ENCODE data around the gene ASTL.

Gene ASTL

GRCh38 chr2:96115631-96116423, 22.5 kb downstream of the ASTL start:
- TF ChIP-seq ISL1 (CRISPR knock-in tag; IDR thresholded peaks at IDR 0.05) (no peak), TOX (CRISPR knock-in tag; IDR thresholded peaks at IDR 0.05; ENCODE audit: borderline replicate concordance) (no peak), CSDC2 (CRISPR knock-in tag; IDR thresholded peaks at IDR 0.05) (no peak), GLIS3 (CRISPR knock-in tag; IDR thresholded peaks at IDR 0.05) (no peak), ARNTL (CRISPR knock-in tag; IDR thresholded peaks at IDR 0.05; ENCODE audit: borderline replicate concordance, low read depth) (no peak), ZNF8 (CRISPR knock-in tag; IDR thresholded peaks at IDR 0.05) (no peak), ZC3H10 (CRISPR knock-in tag; IDR thresholded peaks at IDR 0.05) (no peak), ZFP30 (CRISPR knock-in tag; IDR thresholded peaks at IDR 0.05) (no peak), ZNF70 (CRISPR knock-in tag; IDR thresholded peaks at IDR 0.05) (no peak), ESRRG (CRISPR knock-in tag; IDR thresholded peaks at IDR 0.05) (no peak), RARB (CRISPR knock-in tag; IDR thresholded peaks at IDR 0.05) (no peak)
- TF ChIP-seq, protein P1, sequence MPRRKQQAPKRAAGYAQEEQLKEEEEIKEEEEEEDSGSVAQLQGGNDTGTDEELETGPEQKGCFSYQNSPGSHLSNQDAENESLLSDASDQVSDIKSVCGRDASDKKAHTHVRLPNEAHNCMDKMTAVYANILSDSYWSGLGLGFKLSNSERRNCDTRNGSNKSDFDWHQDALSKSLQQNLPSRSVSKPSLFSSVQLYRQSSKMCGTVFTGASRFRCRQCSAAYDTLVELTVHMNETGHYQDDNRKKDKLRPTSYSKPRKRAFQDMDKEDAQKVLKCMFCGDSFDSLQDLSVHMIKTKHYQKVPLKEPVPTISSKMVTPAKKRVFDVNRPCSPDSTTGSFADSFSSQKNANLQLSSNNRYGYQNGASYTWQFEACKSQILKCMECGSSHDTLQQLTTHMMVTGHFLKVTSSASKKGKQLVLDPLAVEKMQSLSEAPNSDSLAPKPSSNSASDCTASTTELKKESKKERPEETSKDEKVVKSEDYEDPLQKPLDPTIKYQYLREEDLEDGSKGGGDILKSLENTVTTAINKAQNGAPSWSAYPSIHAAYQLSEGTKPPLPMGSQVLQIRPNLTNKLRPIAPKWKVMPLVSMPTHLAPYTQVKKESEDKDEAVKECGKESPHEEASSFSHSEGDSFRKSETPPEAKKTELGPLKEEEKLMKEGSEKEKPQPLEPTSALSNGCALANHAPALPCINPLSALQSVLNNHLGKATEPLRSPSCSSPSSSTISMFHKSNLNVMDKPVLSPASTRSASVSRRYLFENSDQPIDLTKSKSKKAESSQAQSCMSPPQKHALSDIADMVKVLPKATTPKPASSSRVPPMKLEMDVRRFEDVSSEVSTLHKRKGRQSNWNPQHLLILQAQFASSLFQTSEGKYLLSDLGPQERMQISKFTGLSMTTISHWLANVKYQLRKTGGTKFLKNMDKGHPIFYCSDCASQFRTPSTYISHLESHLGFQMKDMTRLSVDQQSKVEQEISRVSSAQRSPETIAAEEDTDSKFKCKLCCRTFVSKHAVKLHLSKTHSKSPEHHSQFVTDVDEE (CRISPR knock-in tag; IDR thresholded peaks at IDR 0.05) = no peak
- ATAC-seq = no peak

- ATAC-seq = no peak
Measured at GRCh38 chr2:96114903-96115581, 23.3 kb downstream of the ASTL start.

GRCh38 chr2:96114546-96114902, 23.8 kb downstream of the ASTL start:
- no peak for ATAC-seq
- TF ChIP-seq ZNF70 (CRISPR knock-in tag; IDR thresholded peaks at IDR 0.05) (no peak), CSRNP3 (CRISPR knock-in tag; IDR thresholded peaks at IDR 0.05) (no peak), ZFP30 (CRISPR knock-in tag; IDR thresholded peaks at IDR 0.05) (no peak), CSDC2 (CRISPR knock-in tag; IDR thresholded peaks at IDR 0.05) (no peak), ZNF565 (CRISPR knock-in tag; conservative IDR thresholded peaks at IDR 0.05; ENCODE audit: low read depth) (no peak), ARNTL (CRISPR knock-in tag; IDR thresholded peaks at IDR 0.05; ENCODE audit: borderline replicate concordance, low read depth) (no peak)

More at GRCh38 chr2:96114903-96115581, 23.3 kb downstream of the ASTL start:
- no peak for TF ChIP-seq PPARA (CRISPR knock-in tag; IDR thresholded peaks at IDR 0.05; ENCODE audit: borderline replicate concordance)
- TF ChIP-seq GLIS3 (CRISPR knock-in tag; IDR thresholded peaks at IDR 0.05) = no peak
- no peak for TF ChIP-seq CSRNP3 (CRISPR knock-in tag; IDR thresholded peaks at IDR 0.05)
- no peak for TF ChIP-seq ZNF565 (CRISPR knock-in tag; conservative IDR thresholded peaks at IDR 0.05; ENCODE audit: low read depth)
- TF ChIP-seq OSR1 (CRISPR knock-in tag; IDR thresholded peaks at IDR 0.05) = no peak
- no peak for TF ChIP-seq ISL1 (CRISPR knock-in tag; IDR thresholded peaks at IDR 0.05)
- TF ChIP-seq ESRRG (CRISPR knock-in tag; IDR thresholded peaks at IDR 0.05) = no peak

DNA sequence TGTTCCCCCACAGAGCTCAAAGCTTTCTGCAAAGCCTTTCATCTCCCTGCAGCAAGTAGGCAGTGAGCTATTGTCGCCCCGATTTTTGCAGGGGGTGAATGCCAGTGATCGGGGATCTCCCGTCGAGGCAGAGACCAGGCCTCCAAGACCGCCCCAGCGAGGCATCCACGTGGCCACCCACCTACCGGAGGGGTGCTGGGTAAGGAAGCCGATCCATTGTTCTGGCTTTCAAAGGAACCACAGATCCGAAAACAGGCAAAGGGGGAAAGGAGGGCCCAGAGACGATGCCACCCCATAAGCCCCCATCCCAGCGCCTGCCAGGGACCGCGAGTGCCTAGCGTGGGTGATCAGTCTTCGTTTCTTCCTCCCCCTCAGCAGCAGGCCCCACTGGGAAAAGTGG, 24.4 kb downstream of the ASTL start:
- TF ChIP-seq CSRNP3 (CRISPR knock-in tag; IDR thresholded peaks at IDR 0.05) = no peak
- no peak for TF ChIP-seq POU6F1 (CRISPR knock-in tag; IDR thresholded peaks at IDR 0.05; ENCODE audit: borderline replicate concordance, low read depth)
- TF ChIP-seq ZFP3 (CRISPR knock-in tag; IDR thresholded peaks at IDR 0.05) = no peak
- no peak for TF ChIP-seq CSDC2 (CRISPR knock-in tag; IDR thresholded peaks at IDR 0.05)
- no peak for ATAC-seq
